Fibroblast of mammary gland (primary cell): ENCODE measurements around the gene NF1.

Source experiments
- DNase-seq: peaks from one replicate; pipeline ENCODE4 v3.0.0-alpha.2; 2010; ENCODE audit warnings: low read depth
- H3K4me3 ChIP-seq: 2 replicates; pipeline ENCODE4 v1.5.1; 2011; ENCODE audit warnings: low read depth, mild to moderate bottlenecking, low read length, moderate library complexity; ENCODE audit not compliant: control insufficient read depth
- CTCF ChIP-seq: conservative IDR thresholded peaks from 2 replicates; pipeline ENCODE4 v1.5.1; 2011; ENCODE audit warnings: low read depth, low read length, inconsistent platforms; ENCODE audit not compliant: control insufficient read depth, insufficient read depth

NF1 gene

GRCh38 chr17:31405890-31406371 is 311.2 kb downstream of the NF1 start:
- DNase-seq: no peak
- H3K4me3 ChIP-seq: no peak overlapping the region
- TF ChIP-seq CTCF: no peak

DNA sequence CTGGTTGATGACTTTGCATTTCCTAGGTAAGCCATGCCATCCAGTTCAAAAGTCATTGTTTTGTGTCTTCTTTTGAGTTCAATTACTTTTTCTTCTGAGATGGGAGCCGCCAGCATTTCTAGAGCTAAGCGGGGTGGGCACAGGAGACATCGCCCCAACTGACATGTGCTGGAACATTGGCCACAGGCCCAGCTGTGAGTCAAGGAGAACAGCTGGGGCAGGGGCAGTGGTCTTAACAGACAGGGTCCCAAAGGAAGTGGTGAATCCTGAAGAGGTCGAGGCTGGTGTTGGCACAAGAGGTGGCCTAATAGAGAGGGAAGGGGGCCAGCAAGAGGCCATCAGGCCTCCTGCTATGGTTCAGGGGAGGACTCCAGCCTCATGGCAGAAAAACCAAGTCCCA is 313.8 kb downstream of the NF1 start:
- TF ChIP-seq CTCF: no peak
- H3K4me3 ChIP-seq: no peak overlapping the region
- no peak for DNase-seq

GRCh38 chr17:31411707-31412285 is 317.0 kb downstream of the NF1 start:
- no peak for DNase-seq
- no peak overlapping the region for H3K4me3 ChIP-seq
- TF ChIP-seq CTCF: no peak

- no peak overlapping the region for H3K4me3 ChIP-seq
- DNase-seq: no peak
- TF ChIP-seq CTCF: no peak
These were observed 317.7 kb downstream of the NF1 start for GRCh38 chr17:31412511-31412910.

- no peak for DNase-seq
- H3K4me3 ChIP-seq: no peak overlapping the region
- TF ChIP-seq CTCF: no peak
These were observed 318.5 kb downstream of the NF1 start for GRCh38 chr17:31413081-31413799.

DNA sequence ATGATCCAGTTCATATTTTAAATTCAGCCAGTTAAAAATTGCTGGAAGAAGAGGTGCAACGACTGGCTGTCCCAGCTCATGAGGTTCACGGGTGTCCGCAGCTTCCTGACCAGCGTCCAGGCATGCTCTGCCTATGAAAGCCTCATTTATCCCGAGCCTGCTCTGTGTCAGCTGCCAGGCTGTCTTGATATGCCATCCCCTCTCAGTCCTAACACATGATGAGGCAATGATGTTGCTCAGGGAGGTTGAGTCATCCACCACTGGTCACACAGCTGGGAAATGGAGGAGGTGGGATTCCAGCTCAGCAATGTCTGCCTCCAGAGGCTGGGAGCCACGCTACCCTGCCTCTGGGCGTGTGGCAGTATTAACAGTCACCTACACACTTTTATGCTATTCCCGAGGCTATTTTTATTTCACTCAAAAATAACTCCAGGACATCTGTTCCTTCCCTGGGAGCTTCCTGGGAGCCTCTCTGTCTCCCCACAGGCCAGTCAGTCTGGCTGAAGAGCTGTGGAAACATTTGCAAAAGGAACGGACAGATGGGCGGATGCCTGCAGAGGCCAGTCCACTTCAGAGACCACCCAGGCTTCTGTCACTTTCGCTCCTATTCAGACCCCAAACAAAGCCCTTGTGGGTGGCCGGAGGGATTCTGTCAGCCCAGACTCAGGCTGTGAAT is 319.2 kb downstream of the NF1 start:
- H3K4me3 ChIP-seq: no peak overlapping the region
- no peak for TF ChIP-seq CTCF
- DNase-seq: peak; percentile 79
